ENCODE data around the gene RHBDD3.

The RHBDD3 gene

GRCh38 chr22:29306175-29306834 is 38.5 kb upstream of the RHBDD3 start, which contains the start of gene GAS2L1:
Gene GAS2L1, plus strand, starts transcription at chr22:29306650. Its CDS starts 1,456 bp downstream, at chr22:29308106.
- peak; percentile 33 for DNase-seq (ENCODE audit: low spot score)

GRCh38 chr22:29305836-29306174 is 38.0 kb upstream of the RHBDD3 start:
- DNase-seq (ENCODE audit: low spot score), result no peak

- no peak for DNase-seq (ENCODE audit: low spot score)
Measured at GRCh38 chr22:29302681-29303465, 35.1 kb upstream of the RHBDD3 start.

GRCh38 chr22:29302402-29302680 is 34.6 kb upstream of the RHBDD3 start:
- DNase-seq (ENCODE audit: low spot score), result no peak

GRCh38 chr22:29301716-29302401 is 34.1 kb upstream of the RHBDD3 start:
- DNase-seq (ENCODE audit: low spot score), result no peak

GRCh38 chr22:29300807-29301601 is 33.2 kb upstream of the RHBDD3 start:
- DNase-seq (ENCODE audit: low spot score), result no peak

GRCh38 chr22:29300467-29300806 is 32.7 kb upstream of the RHBDD3 start:
- no peak for DNase-seq (ENCODE audit: low spot score)

GRCh38 chr22:29299136-29299900 is 31.5 kb upstream of the RHBDD3 start:
- no peak for DNase-seq (ENCODE audit: low spot score)

- no peak for DNase-seq (ENCODE audit: low spot score)
Measured at GRCh38 chr22:29298641-29299040, 30.9 kb upstream of the RHBDD3 start.

- no peak for DNase-seq (ENCODE audit: low spot score)
Measured at GRCh38 chr22:29292379-29292778, 24.6 kb upstream of the RHBDD3 start.

- no peak for DNase-seq (ENCODE audit: low spot score)
Measured at GRCh38 chr22:29291215-29291614, 23.4 kb upstream of the RHBDD3 start.

GRCh38 chr22:29290061-29290460 is 22.3 kb upstream of the RHBDD3 start:
- DNase-seq (ENCODE audit: low spot score), result no peak

- DNase-seq (ENCODE audit: low spot score), result no peak
Measured at GRCh38 chr22:29288837-29289236, 21.1 kb upstream of the RHBDD3 start.

GRCh38 chr22:29284196-29284595 is 16.4 kb upstream of the RHBDD3 start:
- DNase-seq (ENCODE audit: low spot score), result no peak

GRCh38 chr22:29277927-29278326 is 10.1 kb upstream of the RHBDD3 start:
- no peak for DNase-seq (ENCODE audit: low spot score)

- no peak for DNase-seq (ENCODE audit: low spot score)
Measured at GRCh38 chr22:29275819-29276565, 8.2 kb upstream of the RHBDD3 start.

GRCh38 chr22:29275167-29275566 is 7.4 kb upstream of the RHBDD3 start:
- DNase-seq (ENCODE audit: low spot score), result no peak

GRCh38 chr22:29272624-29273023 is 4.8 kb upstream of the RHBDD3 start:
- no peak for DNase-seq (ENCODE audit: low spot score)

- no peak for DNase-seq (ENCODE audit: low spot score)
Measured at GRCh38 chr22:29270475-29271271, 2.9 kb upstream of the RHBDD3 start.

All from CD4-positive, alpha-beta T cell treated with Interleukin-15 for 4 hours (primary cell).